HG02981 (cell line): ENCODE measurements around the gene MEX3D.
"Not testable (repeated sequence)": the region's sequence is repeated elsewhere in the genome, so short reads cannot be mapped to it uniquely, and the experiment has no call there.

Source experiments
- ATAC-seq: cut with Tn5 transposase; IDR thresholded peaks from one replicate; pipeline ENCODE4 v1.9.1; 2021; ENCODE audit warnings: mild to moderate bottlenecking, moderate library complexity; ENCODE audit not compliant: unreplicated experiment

The MEX3D gene

DNA sequence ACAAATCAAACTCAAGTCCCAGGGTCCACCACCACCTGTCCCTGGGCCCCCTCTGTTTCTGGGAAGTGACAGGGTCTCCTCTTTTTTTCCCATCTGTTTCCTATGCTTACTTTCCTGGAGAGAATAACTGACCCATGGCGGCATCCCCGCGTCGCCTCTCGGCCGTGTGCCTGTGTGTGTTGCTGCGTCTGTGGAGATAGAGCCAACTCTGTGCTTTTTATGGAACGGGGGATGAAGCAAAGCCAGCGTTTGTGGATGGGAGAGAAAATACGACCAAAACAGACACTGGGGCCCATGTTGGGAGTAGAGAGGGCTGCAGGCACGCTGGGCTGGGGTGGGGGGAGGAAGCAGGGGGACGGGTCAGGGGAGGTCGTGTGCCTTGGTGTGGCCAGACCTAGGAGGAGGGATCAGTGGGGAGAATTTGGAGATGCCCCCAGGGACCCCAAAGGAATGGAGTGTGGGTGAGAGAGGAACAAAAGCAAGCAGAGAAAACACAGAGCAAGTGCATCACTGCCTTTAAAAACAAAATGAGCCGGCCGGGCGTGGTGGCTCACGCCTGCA lies 27.7 kb downstream of the MEX3D start:
- ATAC-seq, result no peak

GRCh38 chr19:1539749-1540148 lies 28.4 kb downstream of the MEX3D start:
- not testable (repeated sequence) for ATAC-seq

GRCh38 chr19:1538978-1539377 lies 29.1 kb downstream of the MEX3D start:
- ATAC-seq, result no peak

DNA sequence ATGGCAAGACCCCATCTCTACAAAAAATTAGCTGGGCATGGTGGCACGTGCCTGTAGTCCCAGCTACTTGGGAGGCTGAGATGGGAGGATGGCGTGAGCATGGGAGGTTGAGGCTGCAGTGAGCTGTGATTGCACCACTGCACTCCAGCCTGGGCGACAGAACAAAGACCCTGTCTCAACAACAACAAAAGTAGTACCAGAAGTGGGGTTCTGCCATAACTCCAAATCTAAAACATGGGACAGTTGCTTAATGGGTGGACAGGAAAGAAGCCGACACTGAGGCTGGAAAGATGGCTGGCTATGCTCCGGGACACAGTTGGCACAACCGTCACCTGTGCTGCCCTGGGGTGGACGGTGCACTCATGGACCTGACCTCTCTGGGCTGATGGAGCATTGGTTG lies 32.4 kb downstream of the MEX3D start:
- ATAC-seq, result not testable (repeated sequence)

GRCh38 chr19:1534972-1535371 lies 33.2 kb downstream of the MEX3D start:
- no peak for ATAC-seq

DNA sequence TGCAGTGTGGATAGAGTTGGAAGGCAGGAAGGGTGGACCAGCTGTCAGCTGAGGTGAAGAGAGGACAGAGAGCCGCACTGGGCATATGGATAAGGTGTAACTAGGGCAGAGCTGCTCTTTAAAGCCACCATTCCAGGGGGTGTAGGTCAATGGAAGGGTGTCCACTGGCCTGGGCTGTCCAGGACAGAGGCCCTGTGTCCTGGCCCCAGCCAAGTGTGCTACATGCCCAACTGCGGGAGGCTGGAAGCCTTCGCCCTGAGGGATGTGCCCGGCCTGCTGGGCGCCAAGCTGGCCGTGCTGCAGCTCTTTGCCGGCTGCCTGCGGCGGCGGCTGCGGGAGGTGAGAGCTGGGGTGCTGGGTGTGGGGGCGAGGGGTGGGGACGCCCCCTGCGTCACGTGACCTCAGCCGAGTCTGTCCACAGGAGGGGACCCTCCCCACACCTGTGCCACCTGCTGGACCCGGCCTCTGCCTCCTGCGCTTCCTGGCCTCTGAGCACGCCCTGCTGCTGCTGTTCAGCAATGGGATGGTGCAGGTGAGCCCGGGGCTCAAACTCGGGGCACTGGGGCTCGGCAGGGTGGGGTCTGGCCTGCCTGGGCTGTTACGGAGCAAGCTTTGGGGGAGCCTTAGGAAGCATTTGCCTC lies 34.5 kb downstream of the MEX3D start:
- no peak for ATAC-seq

DNA sequence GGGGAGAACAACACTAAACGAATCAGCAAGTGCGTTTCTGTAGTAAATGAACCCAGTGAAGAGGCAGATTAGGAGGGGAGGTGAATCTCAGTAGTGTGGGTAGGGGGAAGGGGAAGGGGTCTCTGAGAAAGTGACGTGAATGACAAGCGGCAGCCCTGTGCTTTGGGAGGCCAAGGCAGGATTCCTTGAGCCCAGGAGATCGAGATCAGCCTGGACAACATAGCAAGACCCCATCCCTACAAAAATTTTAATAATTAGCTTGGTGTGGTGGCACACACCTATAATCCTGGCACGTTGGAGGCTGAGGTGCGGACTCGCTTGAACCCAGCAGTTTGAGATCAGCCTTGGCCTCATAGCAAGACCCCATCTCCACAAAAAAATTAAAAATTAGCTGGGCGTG lies 36.1 kb downstream of the MEX3D start:
- ATAC-seq, result no peak

- no peak for ATAC-seq
These were observed 36.5 kb downstream of the MEX3D start for GRCh38 chr19:1531587-1531986.

DNA sequence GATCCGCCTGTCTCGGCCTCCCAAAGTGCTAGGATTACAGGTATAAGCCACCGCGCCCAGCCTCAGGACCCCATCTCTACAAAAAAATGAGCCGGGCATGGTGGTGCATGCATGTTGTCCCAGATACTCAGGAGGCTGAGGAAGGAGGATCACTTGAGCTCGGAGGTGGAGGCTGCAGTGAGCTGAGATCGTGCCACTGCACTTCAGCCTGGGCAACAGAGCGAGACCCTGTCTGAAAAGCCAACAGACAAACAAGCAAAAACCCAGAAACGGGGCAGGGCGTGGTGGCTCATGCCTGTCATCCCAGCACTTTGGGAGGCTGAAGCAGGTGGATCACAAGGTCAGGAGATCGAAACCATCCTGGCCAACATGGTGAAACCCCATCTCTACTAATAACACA lies 37.3 kb downstream of the MEX3D start:
- ATAC-seq, result not testable (repeated sequence)

DNA sequence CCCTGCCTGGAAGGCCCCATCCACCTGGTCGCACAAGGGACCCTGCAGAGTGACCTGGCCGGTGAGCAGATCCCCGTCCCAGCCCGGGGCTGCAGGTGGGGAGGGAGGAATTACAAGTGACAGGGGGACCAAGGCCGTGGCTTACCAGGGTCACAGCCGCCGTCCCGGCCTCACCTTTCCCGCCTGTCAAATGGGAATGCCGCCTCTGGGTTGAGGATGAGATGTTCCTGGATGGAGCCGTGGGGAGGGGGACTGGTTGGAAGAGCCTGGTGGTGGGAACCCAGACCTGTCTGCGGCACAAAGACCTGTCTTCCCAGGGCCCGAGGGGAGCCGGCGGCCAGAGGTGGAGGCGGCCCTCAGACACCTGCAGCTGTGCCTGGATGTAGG lies 38.7 kb downstream of the MEX3D start:
- ATAC-seq, result no peak

GRCh38 chr19:1528596-1529429 lies 39.3 kb downstream of the MEX3D start:
- no peak for ATAC-seq

- ATAC-seq, result no peak
These were observed 40.3 kb downstream of the MEX3D start for GRCh38 chr19:1527650-1528309.

- no peak for ATAC-seq
These were observed 41.0 kb downstream of the MEX3D start for GRCh38 chr19:1526979-1527649.

DNA sequence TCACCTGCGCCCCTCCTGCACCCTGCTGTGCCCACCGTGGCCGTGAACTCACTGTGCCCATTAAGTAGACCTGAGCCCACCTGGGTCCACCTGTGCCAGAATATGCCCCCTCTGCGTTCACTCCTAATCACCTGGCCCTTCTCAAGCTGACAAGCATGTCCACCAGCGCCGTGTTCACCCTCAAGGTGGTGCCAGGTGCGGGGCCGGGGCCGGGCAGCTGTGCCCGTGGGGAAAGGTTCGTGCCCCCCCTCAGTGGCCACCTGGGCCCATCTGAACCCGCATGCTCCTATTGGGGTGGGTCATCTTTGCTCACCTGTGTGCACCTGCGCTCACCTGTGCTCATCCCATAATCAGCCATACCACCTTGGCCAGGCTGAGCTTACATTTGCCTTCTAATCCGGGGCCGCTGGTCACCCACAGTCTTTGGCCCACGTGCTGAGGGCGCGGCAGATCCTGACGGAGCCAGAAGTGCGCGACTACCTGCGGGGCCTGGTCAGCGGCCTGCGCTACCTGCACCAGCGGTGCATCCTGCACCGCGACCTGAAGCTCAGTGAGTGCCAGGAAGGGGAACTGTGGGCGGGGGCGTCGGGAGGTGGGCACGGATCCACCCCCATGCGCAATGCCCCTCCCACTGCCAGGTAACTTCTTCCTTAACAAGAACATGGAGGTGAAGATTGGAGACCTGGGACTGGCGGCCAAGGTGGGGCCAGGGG lies 41.9 kb downstream of the MEX3D start:
- no peak for ATAC-seq

GRCh38 chr19:1525343-1525742 lies 42.8 kb downstream of the MEX3D start:
- ATAC-seq, result no peak

- ATAC-seq, result no peak
These were observed 43.2 kb downstream of the MEX3D start for GRCh38 chr19:1524972-1525325.

GRCh38 chr19:1524287-1524971 lies 43.7 kb downstream of the MEX3D start:
- no peak for ATAC-seq

DNA sequence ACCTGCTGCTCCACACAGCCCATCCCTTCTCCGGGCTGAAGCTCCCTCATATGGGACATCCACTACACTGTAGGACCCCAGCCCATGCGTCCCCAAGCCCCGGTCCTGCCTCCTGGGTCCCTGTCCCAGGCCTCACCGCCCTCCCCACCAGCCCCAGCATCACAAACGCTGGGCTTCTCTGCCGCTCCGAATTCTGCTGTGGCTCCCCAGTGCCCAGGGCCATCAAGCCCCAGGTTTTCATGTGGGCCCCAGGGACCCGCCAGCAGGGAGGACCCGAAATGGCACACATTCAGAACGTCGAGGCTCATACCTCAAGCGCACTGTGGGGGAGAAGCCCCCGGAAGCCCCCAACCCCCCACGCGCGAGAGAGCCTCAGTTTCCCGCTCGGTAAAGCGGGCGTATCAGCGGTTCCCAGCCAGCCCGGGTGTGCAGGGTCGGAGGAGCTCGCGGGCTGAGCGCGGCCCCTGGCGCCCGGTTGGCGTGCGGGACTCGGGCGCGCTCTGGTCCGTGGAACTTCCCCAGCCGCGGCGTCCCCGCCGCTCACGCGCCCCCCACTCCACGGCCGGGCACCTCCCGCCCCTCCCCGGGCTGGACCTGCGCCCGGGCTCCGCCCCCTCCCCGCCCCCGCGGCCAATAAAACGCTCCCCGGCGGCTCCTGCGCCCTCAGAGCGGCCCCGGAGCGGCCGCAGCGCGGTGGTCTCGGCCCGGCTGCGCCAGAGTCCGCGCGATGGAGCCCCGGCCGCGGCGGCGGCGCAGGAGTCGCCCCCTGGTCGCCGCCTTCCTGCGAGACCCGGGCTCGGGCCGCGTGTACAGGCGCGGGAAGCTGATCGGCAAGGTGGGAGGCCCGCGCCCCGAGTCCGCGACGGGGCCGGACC lies 44.5 kb downstream of the MEX3D start, which contains the start of gene PLK5:
TSS of gene PLK5 (plus strand) at position 666 of the 875 bp plus-strand sequence. CDS start 2,920 bp downstream, outside the sequence.
- no peak for ATAC-seq

DNA sequence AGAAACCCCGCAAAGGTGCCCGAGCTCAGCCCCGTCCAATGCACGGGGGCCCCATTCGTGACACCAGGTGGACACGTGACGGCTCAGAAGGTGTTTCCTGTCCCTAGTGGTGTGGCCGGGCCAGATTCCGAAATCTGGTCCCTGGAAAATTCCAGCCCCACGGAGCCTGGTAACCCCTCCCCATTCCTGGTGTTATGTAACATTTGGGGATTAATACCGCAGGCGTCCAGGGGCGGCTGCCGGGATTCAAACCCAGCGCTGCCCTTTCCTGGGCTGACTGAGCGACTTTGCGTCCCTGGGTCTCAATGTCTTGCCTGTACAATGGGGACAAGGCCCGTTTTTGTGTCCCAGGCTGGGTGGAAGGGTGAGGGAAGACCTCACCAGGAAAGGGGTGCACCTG lies 45.3 kb downstream of the MEX3D start:
- no peak for ATAC-seq
